Activated T-cell treated with anti-CD3 and anti-CD28 coated beads for 48 hours (primary cell): Measurements from ENCODE around the gene OR8S1.

Source experiments
- DNase-seq: peaks from one replicate; pipeline ENCODE4 v3.0.0-alpha.2; 2020; ENCODE audit warnings: low read depth

Gene OR8S1

DNA sequence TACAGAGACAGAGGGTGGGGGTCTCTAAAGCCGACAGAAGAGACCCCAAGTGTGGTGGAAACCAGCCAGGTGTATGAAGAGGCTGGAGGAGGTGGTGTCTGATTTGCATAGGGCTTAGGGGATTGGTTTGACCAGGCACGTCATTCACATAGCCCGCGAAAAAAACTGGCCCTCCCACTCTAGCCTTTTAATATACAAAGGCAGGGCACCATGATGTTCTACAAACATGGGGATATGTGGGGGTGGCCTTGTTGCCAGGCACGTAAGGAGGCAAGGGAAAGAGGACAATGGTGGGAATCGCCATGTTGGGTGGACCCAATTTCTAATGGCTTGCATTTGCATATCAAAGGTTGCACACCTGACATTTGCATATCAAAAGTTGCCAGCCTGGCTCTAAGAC, 31.2 kb downstream of the OR8S1 start:
- no peak for DNase-seq

DNA sequence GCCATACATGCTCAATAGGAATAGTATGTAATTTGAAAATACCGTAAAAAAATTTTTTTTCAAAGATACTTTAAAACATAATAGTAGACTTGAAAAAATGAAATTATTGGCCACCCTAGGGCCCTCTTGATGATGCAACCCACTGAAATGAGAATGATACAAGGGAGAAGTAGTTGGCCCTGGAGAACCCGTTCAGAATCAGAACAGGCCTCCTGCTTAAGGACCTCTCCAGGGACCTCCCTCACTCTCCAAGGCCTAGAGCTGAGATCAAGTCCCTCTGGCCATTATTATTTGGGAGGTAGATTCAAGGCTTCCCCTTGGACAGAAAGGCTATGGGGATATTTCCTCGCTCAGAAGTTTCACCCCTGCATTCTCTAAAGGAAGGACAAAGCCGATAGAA, 32.5 kb downstream of the OR8S1 start:
- DNase-seq, result no peak

DNA sequence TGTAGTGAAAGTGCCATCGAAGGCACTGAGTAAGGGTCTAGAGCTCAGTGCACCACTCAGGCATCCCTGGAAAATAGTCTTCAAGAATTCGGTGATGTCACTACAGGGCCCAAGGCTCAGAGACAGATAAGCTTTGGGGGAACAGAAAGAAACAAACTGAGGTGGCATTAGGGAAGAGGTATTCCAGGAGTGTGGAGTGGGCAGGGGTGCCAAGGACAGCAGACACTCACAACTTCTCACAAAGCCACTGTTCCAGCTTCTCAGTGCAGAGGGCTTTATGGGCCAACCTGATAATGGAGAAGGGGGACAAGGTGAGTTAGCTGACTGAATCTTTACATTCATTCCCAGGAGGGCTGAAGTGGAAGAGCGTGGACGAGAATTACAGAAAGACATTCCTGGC, 42.3 kb downstream of the OR8S1 start:
- DNase-seq, result no peak

DNA sequence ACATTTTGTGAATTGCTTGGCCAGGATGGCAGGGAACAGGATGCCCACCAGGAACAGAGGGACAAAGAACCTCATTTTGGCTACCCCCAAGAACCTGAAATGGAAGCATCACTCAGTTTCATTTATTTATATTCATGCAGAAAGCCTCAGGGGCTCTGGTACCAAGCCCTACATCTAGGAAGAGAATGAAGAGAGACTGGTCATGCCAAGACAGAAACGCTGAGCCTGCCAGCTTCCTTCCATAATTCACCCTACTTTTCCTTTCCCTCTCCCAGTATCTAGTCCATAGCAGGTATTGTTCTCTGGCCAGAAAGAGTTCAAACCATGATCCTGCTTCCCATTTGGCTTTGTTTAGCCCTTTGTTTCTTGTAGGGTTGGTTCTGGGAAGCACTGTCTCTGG, 44.5 kb downstream of the OR8S1 start, which contains the start of gene LALBA:
Gene LALBA (minus strand): TSS at position 101 of the 400 bp plus-strand sequence. CDS start 26 bp downstream, at position 75.
- no peak for DNase-seq

DNA sequence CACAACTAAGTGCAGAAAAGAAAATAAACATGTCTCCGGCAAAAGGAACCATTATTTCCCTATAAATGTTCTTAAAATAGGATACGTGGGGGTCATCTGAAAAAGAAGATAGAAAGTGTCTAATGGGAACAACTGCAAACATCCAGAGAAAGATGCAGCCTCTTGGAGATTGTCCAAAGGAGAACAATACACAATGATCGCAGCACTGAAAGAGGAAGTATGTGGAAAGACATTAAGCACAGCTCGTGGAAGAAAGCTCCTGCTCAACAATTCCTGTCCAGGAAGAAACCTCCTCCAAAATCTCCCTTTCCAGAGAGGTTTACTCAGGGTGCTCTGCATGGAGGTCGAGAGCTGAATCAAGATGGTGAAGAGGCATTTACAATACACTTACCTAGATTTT, 46.9 kb downstream of the OR8S1 start:
- no peak for DNase-seq
